Right atrium auricular region (tissue), 2 donors: ENCODE results near the gene SETDB1. TPM values are rescaled to one million over a fixed set of nuclear protein-coding genes. Genes with fewer than 3 reads are reported as not detected.
A peak's percentile ranks its signal among the peaks of the same experiment; 100 is the strongest.

Source experiments
- DNase-seq: peaks from one replicate; pipeline ENCODE4 v3.0.0-alpha.2; 2019; ENCODE audit warnings: low spot score
- H3K27ac ChIP-seq, 2 donors: fragments of 200-600 bp; sonication (generic); 1 replicate in 1 of 2; 2 replicates in 1 of 2; pipeline ENCODE4 v1.5.1; 2016 to 2019
- H3K27me3 ChIP-seq, 2 donors: fragments of 200-600 bp; sonication (generic); one replicate each; pipeline versions ENCODE4 v1.5.1 to v1.6.0; 2017 to 2019
- H3K36me3 ChIP-seq: fragments of 200-600 bp; sonication (generic); one replicate; pipeline ENCODE4 v1.5.1; 2016
- H3K4me1 ChIP-seq, 2 donors: fragments of 200-600 bp; sonication (generic); one replicate each; pipeline versions ENCODE4 v1.5.1 to v1.6.0; 2017 to 2019
- H3K4me3 ChIP-seq, 2 donors: fragments of 200-600 bp; sonication (generic); 1 replicate in 1 of 2; 2 replicates in 1 of 2; pipeline ENCODE4 v1.5.1; 2017 to 2019; ENCODE audit warnings: mild to moderate bottlenecking in 1 of 2, moderate library complexity in 1 of 2
- H3K9me3 ChIP-seq, 2 donors: fragments of 200-600 bp; sonication (generic); one replicate each; pipeline ENCODE4 v1.5.1; 2019
- CTCF ChIP-seq, 2 donors: fragments of 200-600 bp; sonication (generic); IDR thresholded peaks; one replicate each; pipeline ENCODE4 v1.5.1; 2019; ENCODE audit warnings: antibody characterized with exemption in 2 of 2
- total RNA-seq, 2 donors: library from RNA; depleted of rRNA; stranded (reverse); fragments of >200 nt; gene quantifications; one replicate each; pipeline ENCODE4 v1.1.0, GENCODE V29; 2016

SETDB1 gene
- total RNA-seq, 2 donors from 2014 or later = 18.6 to 18.9 TPM

GRCh38 chr1:151003180-151003579 is 77.0 kb downstream of the SETDB1 start:
- no peaks in the 10 kb centered on the region for H3K27me3 ChIP-seq
- H3K27ac ChIP-seq = peak overlapping the region in 1 of 2 donors; percentile 25
- peak overlapping the region; percentile 7 to 20 for H3K4me3 ChIP-seq
- H3K36me3 ChIP-seq = peaks cover 46% of the 10 kb centered on the region
- no peak for DNase-seq
- peaks cover 0 to 56% of the 10 kb centered on the region in 2 donors for H3K4me1 ChIP-seq
- no peaks in the 10 kb centered on the region for H3K9me3 ChIP-seq
- no peak for TF ChIP-seq CTCF (IDR thresholded peaks at IDR 0.05)

DNA sequence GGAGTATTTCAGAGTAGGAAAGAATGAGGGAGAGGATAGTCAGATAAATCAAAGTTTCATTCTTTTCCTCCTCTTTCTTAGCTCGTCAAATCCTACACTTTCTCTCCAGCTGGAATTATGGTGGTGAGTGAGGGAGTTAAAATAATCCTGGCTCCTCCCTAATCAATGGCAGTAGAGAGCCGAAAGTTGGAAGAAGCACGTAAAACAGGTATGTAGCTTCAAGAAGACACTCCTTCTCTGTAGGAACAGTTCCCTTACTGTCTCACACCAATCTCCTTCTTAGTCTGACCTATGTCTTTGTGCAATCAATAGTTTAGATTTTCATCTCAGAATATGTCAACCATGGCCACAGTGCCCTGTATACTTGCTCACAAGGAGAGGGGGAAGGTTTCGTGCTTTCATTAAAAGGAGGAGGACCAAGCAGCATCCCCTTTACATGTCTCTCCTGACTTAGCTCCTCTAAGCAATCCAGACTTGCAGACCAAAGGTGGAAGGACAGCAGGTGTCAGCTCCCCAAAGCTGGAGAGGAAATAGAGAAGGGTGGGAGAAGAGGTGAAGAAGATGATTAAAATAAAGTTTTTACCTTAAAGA is 79.7 kb downstream of the SETDB1 start:
- TF ChIP-seq CTCF (IDR thresholded peaks at IDR 0.05) = no peak
- Histone ChIP-seq H3K4me1 (peaks cover 0 to 71% of the 10 kb centered on the region in 2 donors), H3K4me3 (peak overlapping the region; percentile 59), H3K9me3 (no peaks in the 10 kb centered on the region), H3K27me3 (no peaks in the 10 kb centered on the region), H3K27ac (peak overlapping the region; percentile 96), H3K36me3 (peaks cover 20% of the 10 kb centered on the region)
- DNase-seq = no peak

GRCh38 chr1:151006327-151007052 is 80.3 kb downstream of the SETDB1 start, which contains the start of gene MINDY1:
Gene MINDY1, minus strand, starts transcription at chr1:151006902. Its CDS starts 4,285 bp downstream, at chr1:151002617.
- peak; percentile 78 for DNase-seq
- Histone ChIP-seq H3K36me3 (peaks cover 13% of the 10 kb centered on the region), H3K9me3 (no peaks in the 10 kb centered on the region), H3K27ac (peak within 1 kb of the TSS; percentile 96), H3K4me3 (peak within 1 kb of the TSS; percentile 59 to 76), H3K27me3 (no peaks in the 10 kb centered on the region), H3K4me1 (peaks cover 0 to 76% of the 10 kb centered on the region in 2 donors)
- TF ChIP-seq CTCF (IDR thresholded peaks at IDR 0.05) = peak in 1 of 2 donors; percentile 57

GRCh38 chr1:151007853-151008243 is 81.7 kb downstream of the SETDB1 start:
- Histone ChIP-seq H3K4me3 (peak overlapping the region; percentile 71 to 76), H3K9me3 (no peaks in the 10 kb centered on the region)
- DNase-seq = no peak

More at GRCh38 chr1:151007853-151008243, 81.7 kb downstream of the SETDB1 start:
- no peak for TF ChIP-seq CTCF (IDR thresholded peaks at IDR 0.05)
- Histone ChIP-seq H3K4me1 (peaks cover 0 to 78% of the 10 kb centered on the region in 2 donors), H3K27me3 (no peaks in the 10 kb centered on the region), H3K27ac (peak overlapping the region; percentile 96), H3K36me3 (no peaks in the 10 kb centered on the region)
